ENCODE measurements around the gene UTP18. TPM values are rescaled to one million over a fixed set of nuclear protein-coding genes. Genes with fewer than 3 reads are reported as not detected.

The UTP18 gene
- total and polyA plus RNA-seq, 2 of the 13 experiments (the other 11 are each of a cell fraction or from before 2014, with no cell fraction given), result 35.2 to 104 TPM

GRCh38 chr17:51256101-51256500 lies 4.2 kb upstream of the UTP18 start (continued):
- TF ChIP-seq ZNF276 (CRISPR knock-in tag; IDR thresholded peaks at IDR 0.05; ENCODE audit: low read depth), result no peak
- TF ChIP-seq ZNF614 (CRISPR knock-in tag; IDR thresholded peaks at IDR 0.05; ENCODE audit: borderline replicate concordance), result no peak
- no peak for TF ChIP-seq ZBTB46 (CRISPR knock-in tag; IDR thresholded peaks at IDR 0.05; ENCODE audit: borderline replicate concordance)
- TF ChIP-seq TMF1 (CRISPR knock-in tag; IDR thresholded peaks at IDR 0.05; ENCODE audit: low read depth), result no peak
- peak; percentile 23; the same call in 1 of the 2 replicates for TF ChIP-seq RBFOX2 (IDR thresholded peaks at IDR 0.05; ENCODE audit: low read depth, low read length)
- TF ChIP-seq, protein P1, sequence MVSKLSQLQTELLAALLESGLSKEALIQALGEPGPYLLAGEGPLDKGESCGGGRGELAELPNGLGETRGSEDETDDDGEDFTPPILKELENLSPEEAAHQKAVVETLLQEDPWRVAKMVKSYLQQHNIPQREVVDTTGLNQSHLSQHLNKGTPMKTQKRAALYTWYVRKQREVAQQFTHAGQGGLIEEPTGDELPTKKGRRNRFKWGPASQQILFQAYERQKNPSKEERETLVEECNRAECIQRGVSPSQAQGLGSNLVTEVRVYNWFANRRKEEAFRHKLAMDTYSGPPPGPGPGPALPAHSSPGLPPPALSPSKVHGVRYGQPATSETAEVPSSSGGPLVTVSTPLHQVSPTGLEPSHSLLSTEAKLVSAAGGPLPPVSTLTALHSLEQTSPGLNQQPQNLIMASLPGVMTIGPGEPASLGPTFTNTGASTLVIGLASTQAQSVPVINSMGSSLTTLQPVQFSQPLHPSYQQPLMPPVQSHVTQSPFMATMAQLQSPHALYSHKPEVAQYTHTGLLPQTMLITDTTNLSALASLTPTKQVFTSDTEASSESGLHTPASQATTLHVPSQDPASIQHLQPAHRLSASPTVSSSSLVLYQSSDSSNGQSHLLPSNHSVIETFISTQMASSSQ (IDR thresholded peaks at IDR 0.05; ENCODE audit: low read depth), result no peak
- TF ChIP-seq, protein P1 (CRISPR knock-in tag; IDR thresholded peaks at IDR 0.05; ENCODE audit: borderline replicate concordance), result no peak
- no peak for TF ChIP-seq PAF1 (CRISPR knock-in tag; IDR thresholded peaks at IDR 0.05)
- 0 out of 2 replicates have a peak, but pooled peaks have one; percentile 31 for TF ChIP-seq ADNP (CRISPR knock-in tag; IDR thresholded peaks at IDR 0.05)
- TF ChIP-seq SALL2 (CRISPR knock-in tag; IDR thresholded peaks at IDR 0.05), result no peak
- no peak for TF ChIP-seq KLF6 (CRISPR knock-in tag; IDR thresholded peaks at IDR 0.05)
- no peak for TF ChIP-seq RBM39 (IDR thresholded peaks at IDR 0.05; ENCODE audit: low read depth, low read length, poor library complexity, severe bottlenecking)
- TF ChIP-seq MLLT10 (CRISPR knock-in tag; IDR thresholded peaks at IDR 0.05), result no peak
- TF ChIP-seq MYC (CRISPR knock-in tag; IDR thresholded peaks at IDR 0.05; ENCODE audit: borderline replicate concordance), result no peak
- no peak for TF ChIP-seq ZNF530 (CRISPR knock-in tag; IDR thresholded peaks at IDR 0.05; ENCODE audit: low read depth)
- no peak for TF ChIP-seq ZNF816 (CRISPR knock-in tag; IDR thresholded peaks at IDR 0.05; ENCODE audit: borderline replicate concordance)
- no peak for TF ChIP-seq TP53 (CRISPR knock-in tag; conservative IDR thresholded peaks at IDR 0.05)
- no peak for TF ChIP-seq ZBTB49 (CRISPR knock-in tag; IDR thresholded peaks at IDR 0.05; ENCODE audit: borderline replicate concordance)
- TF ChIP-seq ZKSCAN5 (CRISPR knock-in tag; IDR thresholded peaks at IDR 0.05), result no peak
- TF ChIP-seq DMAP1 (CRISPR knock-in tag; IDR thresholded peaks at IDR 0.05), result 0 out of 2 replicates have a peak, but pooled peaks have one; percentile 32
- no peak for TF ChIP-seq KAT2B (IDR thresholded peaks at IDR 0.05; ENCODE audit: borderline replicate concordance, low read depth, low read length)

All from HepG2 (cell line).